ENCODE measurements around the gene HSF2BP.
"Not testable (repeated sequence)": the region's sequence is repeated elsewhere in the genome, so short reads cannot be mapped to it uniquely, and the experiment has no call there.

Gene HSF2BP

GRCh38 chr21:43701936-43702784 is 42.9 kb upstream of the HSF2BP start:
- Histone ChIP-seq H3K27ac (ENCODE audit: low read depth, low read length) (no peak overlapping the region), H3K4me3 (ENCODE audit: low read length) (no peak overlapping the region), H3K18ac (ENCODE audit: low read length) (no peak overlapping the region), H2BK120ac (ENCODE audit: low read depth, low read length) (no peak overlapping the region), H3K56ac (ENCODE audit: low read length) (peak overlapping the region; percentile 7), H2BK15ac (replicated peaks; ENCODE audit: low read depth) (no peak overlapping the region), H3K27me3 (ENCODE audit: insufficient read depth, low read length, poor library complexity) (no peaks in the 10 kb centered on the region), H3K79me2 (ENCODE audit: control insufficient read depth, insufficient read depth, low read length) (no peaks in the 10 kb centered on the region), H3K4ac (ENCODE audit: low read depth, low read length) (no peak overlapping the region), H3K36me3 (ENCODE audit: control insufficient read depth, insufficient read depth, low read length) (no peaks in the 10 kb centered on the region), H3K9ac (ENCODE audit: low read length) (no peak overlapping the region), H3K4me1 (ENCODE audit: control insufficient read depth, low read depth, low read length) (no peaks in the 10 kb centered on the region), H4K8ac (ENCODE audit: low read depth, low read length) (no peak overlapping the region), H3K79me1 (ENCODE audit: low read length) (no peaks in the 10 kb centered on the region), H3K23ac (ENCODE audit: low read length) (no peak overlapping the region), H2AK5ac (ENCODE audit: low read length) (no peak overlapping the region), H2BK5ac (ENCODE audit: low read length) (no peak overlapping the region), H3K4me2 (ENCODE audit: low read length) (no peak overlapping the region), H4K5ac (ENCODE audit: low read length) (no peak overlapping the region)
- no CpG with 5 or more reads among the region's 29 CpGs for WGBS (ENCODE audit: extremely low coverage, insufficient coverage, low lambda C conversion rate)
- no peak for DNase-seq

DNA sequence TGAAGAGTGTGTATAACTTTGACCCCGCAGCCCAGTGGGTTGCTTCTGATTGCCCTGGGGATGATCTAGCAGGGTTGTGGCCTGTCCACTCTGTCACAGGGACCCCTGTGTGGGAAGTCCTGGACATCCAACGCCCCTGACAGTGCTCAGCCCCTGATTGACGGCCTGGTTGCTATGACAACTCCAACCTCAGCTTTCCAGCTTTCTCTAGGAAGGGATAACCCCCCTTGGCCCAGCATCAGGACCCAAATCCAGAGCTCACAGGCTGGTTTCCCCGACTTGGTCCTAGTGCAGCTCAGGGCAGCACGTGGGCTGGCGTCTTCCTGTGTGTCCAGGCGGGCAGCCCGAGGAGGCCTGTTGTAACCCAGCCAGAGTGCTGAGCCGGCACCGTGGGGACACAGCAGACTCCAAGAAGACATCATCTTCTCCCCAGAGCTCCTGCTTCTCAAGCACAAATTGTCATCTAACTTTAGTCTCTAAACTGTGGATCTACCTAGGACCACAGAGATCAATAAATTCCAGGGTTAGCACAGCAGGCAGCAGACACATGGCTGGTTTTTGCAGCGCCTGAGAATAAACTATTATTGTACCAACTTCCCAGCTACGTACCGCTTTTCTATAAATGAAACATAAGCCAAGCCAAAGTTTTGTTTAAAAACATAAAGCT is 40.8 kb upstream of the HSF2BP start:
- Histone ChIP-seq H3K56ac (ENCODE audit: low read length) (no peak overlapping the region), H3K9ac (ENCODE audit: low read length) (no peak overlapping the region), H3K4me3 (ENCODE audit: low read length) (no peak overlapping the region), H2BK15ac (replicated peaks; ENCODE audit: low read depth) (no peak overlapping the region), H2BK5ac (ENCODE audit: low read length) (no peak overlapping the region), H2BK120ac (ENCODE audit: low read depth, low read length) (no peak overlapping the region), H3K23ac (ENCODE audit: low read length) (no peak overlapping the region), H4K5ac (ENCODE audit: low read length) (no peak overlapping the region), H3K4ac (ENCODE audit: low read depth, low read length) (no peak overlapping the region), H2AK5ac (ENCODE audit: low read length) (no peak overlapping the region), H3K36me3 (ENCODE audit: control insufficient read depth, insufficient read depth, low read length) (no peaks in the 10 kb centered on the region), H4K8ac (ENCODE audit: low read depth, low read length) (no peak overlapping the region), H3K4me1 (ENCODE audit: control insufficient read depth, low read depth, low read length) (no peaks in the 10 kb centered on the region), H3K79me1 (ENCODE audit: low read length) (no peaks in the 10 kb centered on the region), H3K18ac (ENCODE audit: low read length) (no peak overlapping the region), H3K79me2 (ENCODE audit: control insufficient read depth, insufficient read depth, low read length) (no peaks in the 10 kb centered on the region), H3K27ac (ENCODE audit: low read depth, low read length) (no peak overlapping the region), H3K4me2 (ENCODE audit: low read length) (no peak overlapping the region), H3K27me3 (ENCODE audit: insufficient read depth, low read length, poor library complexity) (no peaks in the 10 kb centered on the region)
- WGBS (ENCODE audit: extremely low coverage, insufficient coverage, low lambda C conversion rate) = no CpG with 5 or more reads among the region's 13 CpGs
- DNase-seq = no peak

- H3K23ac ChIP-seq (ENCODE audit: low read length); H4K8ac ChIP-seq (ENCODE audit: low read depth, low read length); H3K36me3 ChIP-seq (ENCODE audit: control insufficient read depth, insufficient read depth, low read length); H3K79me1 ChIP-seq (ENCODE audit: low read length); H2BK15ac ChIP-seq (replicated peaks; ENCODE audit: low read depth); H3K18ac ChIP-seq (ENCODE audit: low read length); H3K79me2 ChIP-seq (ENCODE audit: control insufficient read depth, insufficient read depth, low read length); H4K5ac ChIP-seq (ENCODE audit: low read length); H2AK5ac ChIP-seq (ENCODE audit: low read length); H3K27me3 ChIP-seq (ENCODE audit: insufficient read depth, low read length, poor library complexity); H3K56ac ChIP-seq (ENCODE audit: low read length); H3K9ac ChIP-seq (ENCODE audit: low read length); H3K4ac ChIP-seq (ENCODE audit: low read depth, low read length); DNase-seq; H2BK120ac ChIP-seq (ENCODE audit: low read depth, low read length); H3K4me3 ChIP-seq (ENCODE audit: low read length); H3K4me2 ChIP-seq (ENCODE audit: low read length); H2BK5ac ChIP-seq (ENCODE audit: low read length); H3K27ac ChIP-seq (ENCODE audit: low read depth, low read length); H3K4me1 ChIP-seq (ENCODE audit: control insufficient read depth, low read depth, low read length): not testable (repeated sequence)
- WGBS (ENCODE audit: extremely low coverage, insufficient coverage, low lambda C conversion rate) = no CpG with 5 or more reads among the region's 5 CpGs
Observed at GRCh38 chr21:43699492-43699777, 40.1 kb upstream of the HSF2BP start.

DNA sequence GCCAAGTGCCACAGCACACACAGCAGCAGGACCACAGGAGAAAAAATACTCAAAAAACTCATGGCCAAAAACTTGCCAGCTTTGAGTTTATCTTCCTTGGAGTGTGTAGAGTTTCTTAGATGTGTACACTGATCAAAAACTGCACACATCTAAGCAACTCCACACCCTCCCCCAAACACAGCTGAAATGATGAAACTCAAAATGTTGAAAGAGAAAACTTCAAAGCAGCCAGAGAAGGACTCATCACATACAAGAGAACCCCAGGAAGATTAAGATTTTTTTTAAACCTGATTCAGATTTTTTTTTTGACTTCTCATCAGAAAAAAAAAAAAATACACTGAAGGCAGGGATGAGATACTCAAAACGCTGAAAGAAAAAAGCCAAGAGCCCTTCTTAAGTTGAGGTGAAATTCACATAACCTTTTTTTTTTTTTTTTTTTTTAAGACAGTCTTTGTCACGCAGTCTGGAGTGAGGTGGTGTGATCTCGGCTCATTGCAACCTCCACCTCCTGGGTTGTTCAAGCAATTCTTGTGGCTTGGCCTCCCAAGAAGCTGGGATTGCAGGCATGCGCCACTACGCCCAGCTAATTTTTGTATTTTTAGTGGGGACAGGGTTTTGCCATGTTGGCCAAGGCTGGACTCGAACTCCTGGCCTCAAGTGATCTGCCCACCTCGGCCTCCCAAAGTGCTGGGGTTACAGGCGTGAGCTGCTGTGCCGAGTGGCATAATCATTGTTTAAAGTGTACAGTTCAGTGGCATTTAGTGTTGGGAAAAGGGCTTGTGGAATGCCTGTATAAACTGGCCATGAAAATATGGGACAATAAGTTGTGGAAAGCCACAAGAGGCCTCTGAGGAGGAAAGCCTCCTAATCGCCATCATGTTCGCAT is 38.7 kb upstream of the HSF2BP start:
- no peak overlapping the region for H3K56ac ChIP-seq (ENCODE audit: low read length)
- no peak overlapping the region for H3K9ac ChIP-seq (ENCODE audit: low read length)
- H2BK15ac ChIP-seq (replicated peaks; ENCODE audit: low read depth) = no peak overlapping the region
- H3K4me3 ChIP-seq (ENCODE audit: low read length) = no peak overlapping the region
- H4K8ac ChIP-seq (ENCODE audit: low read depth, low read length) = no peak overlapping the region
- H2BK5ac ChIP-seq (ENCODE audit: low read length) = no peak overlapping the region
- no peak overlapping the region for H3K18ac ChIP-seq (ENCODE audit: low read length)
- H3K4me1 ChIP-seq (ENCODE audit: control insufficient read depth, low read depth, low read length) = no peaks in the 10 kb centered on the region
- H3K23ac ChIP-seq (ENCODE audit: low read length) = no peak overlapping the region
- no peak overlapping the region for H4K5ac ChIP-seq (ENCODE audit: low read length)
- WGBS (ENCODE audit: extremely low coverage, insufficient coverage, low lambda C conversion rate) = no CpG with 5 or more reads among the region's 11 CpGs
- H3K27ac ChIP-seq (ENCODE audit: low read depth, low read length) = no peak overlapping the region
- no peak overlapping the region for H2BK120ac ChIP-seq (ENCODE audit: low read depth, low read length)
- H2AK5ac ChIP-seq (ENCODE audit: low read length) = no peak overlapping the region
- no peak overlapping the region for H3K4me2 ChIP-seq (ENCODE audit: low read length)
- H3K36me3 ChIP-seq (ENCODE audit: control insufficient read depth, insufficient read depth, low read length) = peaks cover 8% of the 10 kb centered on the region
- DNase-seq = no peak
- no peaks in the 10 kb centered on the region for H3K79me2 ChIP-seq (ENCODE audit: control insufficient read depth, insufficient read depth, low read length)
- H3K27me3 ChIP-seq (ENCODE audit: insufficient read depth, low read length, poor library complexity) = no peaks in the 10 kb centered on the region
- H3K4ac ChIP-seq (ENCODE audit: low read depth, low read length) = no peak overlapping the region
- H3K79me1 ChIP-seq (ENCODE audit: low read length) = no peaks in the 10 kb centered on the region

- no peak overlapping the region for H3K23ac ChIP-seq (ENCODE audit: low read length)
- no peak overlapping the region for H3K4ac ChIP-seq (ENCODE audit: low read depth, low read length)
- no peaks in the 10 kb centered on the region for H3K4me1 ChIP-seq (ENCODE audit: control insufficient read depth, low read depth, low read length)
- H3K27ac ChIP-seq (ENCODE audit: low read depth, low read length) = no peak overlapping the region
- H3K4me2 ChIP-seq (ENCODE audit: low read length) = no peak overlapping the region
- no peak overlapping the region for H3K9ac ChIP-seq (ENCODE audit: low read length)
- H3K18ac ChIP-seq (ENCODE audit: low read length) = no peak overlapping the region
- DNase-seq = no peak
- no peak overlapping the region for H2BK5ac ChIP-seq (ENCODE audit: low read length)
- H2AK5ac ChIP-seq (ENCODE audit: low read length) = no peak overlapping the region
- H3K36me3 ChIP-seq (ENCODE audit: control insufficient read depth, insufficient read depth, low read length) = peaks cover 14% of the 10 kb centered on the region
- no peak overlapping the region for H3K56ac ChIP-seq (ENCODE audit: low read length)
- H4K5ac ChIP-seq (ENCODE audit: low read length) = no peak overlapping the region
- no peaks in the 10 kb centered on the region for H3K27me3 ChIP-seq (ENCODE audit: insufficient read depth, low read length, poor library complexity)
- no peak overlapping the region for H4K8ac ChIP-seq (ENCODE audit: low read depth, low read length)
- no CpG with 5 or more reads among the region's 17 CpGs for WGBS (ENCODE audit: extremely low coverage, insufficient coverage, low lambda C conversion rate)
- no peak overlapping the region for H2BK120ac ChIP-seq (ENCODE audit: low read depth, low read length)
- no peak overlapping the region for H2BK15ac ChIP-seq (replicated peaks; ENCODE audit: low read depth)
- H3K4me3 ChIP-seq (ENCODE audit: low read length) = no peak overlapping the region
- H3K79me1 ChIP-seq (ENCODE audit: low read length) = no peaks in the 10 kb centered on the region
- no peaks in the 10 kb centered on the region for H3K79me2 ChIP-seq (ENCODE audit: control insufficient read depth, insufficient read depth, low read length)
Observed at GRCh38 chr21:43696214-43696613, 36.9 kb upstream of the HSF2BP start.

All from mesendoderm (in vitro differentiated cells).